Fibroblast of skin of abdomen (primary cell): ENCODE data around the gene MORC4. TPM values are rescaled to one million over a fixed set of nuclear protein-coding genes. Genes with fewer than 3 reads are reported as not detected.
"Not testable (repeated sequence)": the region's sequence is repeated elsewhere in the genome, so short reads cannot be mapped to it uniquely, and the experiment has no call there.

ENCODE experiments used
- DNase-seq: peaks from one replicate; pipeline ENCODE4 v3.0.0-alpha.2; 2013
- polyA plus RNA-seq, 2 experiments: library from polyadenylated mRNA; unstranded; fragments of 120-200 nt; gene quantifications; one replicate each; pipeline ENCODE4 v1.2.1, GENCODE V29; 2013; ENCODE audit not compliant: insufficient read length in 2 of 2

The MORC4 gene
- polyA plus RNA-seq (2013, experiment 1 of 2; ENCODE audit: insufficient read length), result 24.5 TPM
- 23.1 TPM for polyA plus RNA-seq (2013, experiment 2 of 2; ENCODE audit: insufficient read length)

- peak; percentile 73 for DNase-seq
Observed at GRCh38 chrX:107000013-107000515, at the start of gene MORC4. Gene MORC4 (minus strand): TSS chrX:107000212. CDS start chrX:106999969, 243 bp downstream.

DNA sequence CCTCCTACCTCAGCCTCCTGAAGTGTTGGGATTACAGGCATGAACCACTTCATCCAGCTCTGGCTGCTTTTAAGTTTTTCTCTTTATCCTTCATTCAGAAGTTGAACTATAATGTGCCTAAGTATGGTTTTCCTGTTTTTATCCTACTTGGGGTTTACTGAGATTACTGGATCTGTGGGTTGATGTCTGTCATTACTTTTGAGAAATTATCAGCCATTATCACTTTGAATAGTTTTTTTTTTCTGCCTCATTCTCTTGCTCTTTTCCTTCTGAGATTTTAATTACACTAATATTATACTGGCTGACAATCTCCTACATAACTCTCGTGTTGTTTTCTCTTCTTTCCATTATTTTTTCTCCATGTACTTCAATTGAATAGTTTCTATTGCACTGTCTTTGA lies 47.6 kb upstream of the MORC4 start:
- DNase-seq, result no peak

GRCh38 chrX:107029752-107030151 lies 29.7 kb upstream of the MORC4 start:
- DNase-seq, result no peak

DNA sequence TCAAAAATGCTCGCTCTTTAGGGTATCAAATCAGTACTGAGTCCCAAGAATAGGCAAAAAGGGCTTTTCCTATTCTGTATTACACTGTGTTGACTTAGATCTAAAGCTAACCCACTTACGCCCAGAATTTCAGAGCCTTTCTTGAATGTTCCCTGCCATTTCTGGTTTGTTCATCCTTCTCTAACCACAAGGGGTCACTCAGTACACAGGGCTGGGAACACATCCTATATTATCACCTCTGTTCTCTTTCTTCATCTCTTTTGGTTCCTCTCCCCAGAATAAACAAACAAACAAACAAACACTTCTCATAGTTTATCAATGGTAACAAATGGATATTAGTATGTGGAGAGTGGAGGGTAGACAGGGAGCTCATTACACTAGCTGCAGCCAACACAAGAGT lies 25.5 kb upstream of the MORC4 start:
- peak; percentile 19 for DNase-seq

DNA sequence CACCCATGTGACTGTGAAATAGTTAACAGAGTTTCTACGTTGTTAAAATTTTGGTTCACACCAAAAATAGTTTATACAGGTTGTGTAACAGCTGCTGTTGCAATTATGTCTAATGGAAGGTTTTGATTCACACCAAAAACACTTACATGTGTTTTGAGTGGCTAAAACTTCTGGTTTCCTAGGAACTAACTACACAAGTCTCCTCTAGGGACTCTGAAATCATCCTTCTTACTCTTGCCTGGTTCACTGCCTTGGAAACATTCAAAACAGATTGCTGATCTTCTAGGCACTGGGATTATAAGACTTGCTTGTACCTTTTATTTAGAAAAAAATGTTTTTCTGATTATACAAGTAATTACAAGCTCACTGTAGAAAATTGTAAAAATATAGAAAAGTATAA lies 14.9 kb upstream of the MORC4 start:
- no peak for DNase-seq

GRCh38 chrX:107008034-107008433 lies 8.0 kb upstream of the MORC4 start:
- DNase-seq, result no peak

DNA sequence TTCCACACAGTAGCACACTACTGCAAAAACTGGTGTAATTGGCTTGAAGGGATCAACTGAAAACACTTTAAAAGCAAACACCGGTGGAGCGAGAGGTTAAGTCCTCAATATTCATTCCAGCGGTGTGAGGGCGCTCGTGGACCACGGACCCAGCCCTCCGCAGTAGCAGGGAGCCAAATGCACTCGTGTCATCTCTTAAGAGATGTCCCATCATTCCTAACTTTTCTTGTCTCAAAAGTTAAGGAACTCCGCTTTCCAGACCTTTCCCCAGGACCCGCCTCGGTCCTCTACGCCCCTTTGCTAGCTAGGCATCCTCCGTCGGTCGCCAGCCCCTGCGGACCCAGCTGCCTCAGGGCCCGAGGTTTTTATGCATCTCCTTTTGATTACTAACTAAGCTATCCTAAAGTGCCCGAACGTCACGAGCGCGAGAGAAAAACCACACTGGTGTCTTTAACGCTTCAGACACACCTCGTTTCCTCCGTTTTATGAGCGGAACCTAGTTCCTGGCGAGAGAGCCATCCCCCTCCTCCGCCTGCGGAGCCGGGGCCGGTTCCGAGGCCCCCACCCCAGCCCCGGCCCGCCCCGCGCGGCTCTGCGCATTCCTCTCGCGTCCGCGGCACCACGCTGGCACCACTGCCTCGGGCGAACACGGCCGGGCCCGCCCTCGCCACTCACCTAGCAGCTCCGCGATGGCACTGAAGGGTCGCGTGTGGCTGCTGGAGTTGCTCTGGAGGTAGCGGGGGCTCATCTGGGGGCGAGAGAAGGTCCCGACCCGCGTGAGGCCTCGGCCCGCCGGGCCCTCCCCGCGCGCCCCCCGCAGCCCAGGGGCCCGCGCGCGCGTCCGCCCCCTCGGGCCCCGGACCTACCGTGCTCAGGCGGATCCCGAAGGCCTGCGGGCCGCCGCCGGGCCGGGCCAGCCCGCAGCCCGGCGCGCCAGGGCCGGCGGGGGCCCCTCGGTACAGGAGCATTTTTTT lies 723 bp downstream of the MORC4 start:
- DNase-seq, result peak; percentile 39

DNA sequence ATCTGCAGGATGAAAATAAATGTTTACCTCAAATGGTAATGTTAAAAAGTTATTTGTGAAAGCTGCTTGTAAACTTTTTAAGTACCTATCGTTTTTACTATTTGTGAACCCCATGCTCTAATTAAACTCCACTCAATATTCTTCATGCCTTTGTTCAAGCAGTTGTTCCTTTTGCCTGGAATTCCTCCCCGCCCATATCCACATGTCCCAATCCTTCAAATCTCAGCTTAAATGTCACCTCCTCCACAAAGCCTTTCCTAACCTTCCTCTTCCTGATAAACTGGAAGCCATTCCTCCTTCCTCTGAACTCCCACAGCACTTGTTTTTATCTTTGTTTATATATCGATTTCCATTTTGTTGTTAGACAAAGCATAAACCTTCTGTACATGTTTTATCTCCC lies 2.4 kb downstream of the MORC4 start:
- no peak for DNase-seq

DNA sequence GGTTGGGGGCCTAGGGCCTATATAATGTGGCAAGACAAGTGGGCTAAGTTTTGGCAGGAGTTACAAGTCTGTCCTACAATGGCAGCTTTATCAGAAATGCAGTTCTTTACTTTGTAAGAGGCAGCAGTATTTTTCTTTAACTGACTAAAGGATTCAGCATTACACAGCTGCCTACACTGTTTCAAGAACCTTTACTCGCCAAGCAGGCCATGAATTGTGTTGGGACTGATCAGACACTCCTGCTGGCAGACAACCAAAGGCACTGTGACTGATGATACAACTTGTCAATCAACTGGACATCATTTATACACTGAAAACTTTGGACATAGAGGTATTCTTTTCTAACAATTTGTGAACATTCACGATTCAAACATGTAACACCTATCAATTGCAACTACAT lies 4.3 kb downstream of the MORC4 start:
- no peak for DNase-seq

DNA sequence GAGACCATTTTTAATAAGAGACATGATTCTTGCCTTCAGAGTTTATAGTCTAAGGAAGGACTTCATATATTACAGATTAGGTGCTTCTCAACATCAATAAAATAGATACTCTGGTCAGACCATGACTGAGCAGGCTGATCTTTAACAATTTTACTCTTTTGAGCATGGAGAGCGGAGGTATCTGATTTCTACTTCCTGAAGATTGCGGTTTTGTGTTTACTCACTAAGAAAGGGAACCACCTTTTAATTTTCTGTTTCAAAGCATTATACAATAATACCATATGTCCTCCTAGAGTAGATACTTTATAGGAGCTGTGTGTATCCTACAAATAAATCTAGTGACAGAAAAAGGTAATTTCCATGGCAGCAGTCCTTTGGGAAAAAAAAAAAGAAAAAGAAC lies 12.5 kb downstream of the MORC4 start:
- DNase-seq, result no peak

DNA sequence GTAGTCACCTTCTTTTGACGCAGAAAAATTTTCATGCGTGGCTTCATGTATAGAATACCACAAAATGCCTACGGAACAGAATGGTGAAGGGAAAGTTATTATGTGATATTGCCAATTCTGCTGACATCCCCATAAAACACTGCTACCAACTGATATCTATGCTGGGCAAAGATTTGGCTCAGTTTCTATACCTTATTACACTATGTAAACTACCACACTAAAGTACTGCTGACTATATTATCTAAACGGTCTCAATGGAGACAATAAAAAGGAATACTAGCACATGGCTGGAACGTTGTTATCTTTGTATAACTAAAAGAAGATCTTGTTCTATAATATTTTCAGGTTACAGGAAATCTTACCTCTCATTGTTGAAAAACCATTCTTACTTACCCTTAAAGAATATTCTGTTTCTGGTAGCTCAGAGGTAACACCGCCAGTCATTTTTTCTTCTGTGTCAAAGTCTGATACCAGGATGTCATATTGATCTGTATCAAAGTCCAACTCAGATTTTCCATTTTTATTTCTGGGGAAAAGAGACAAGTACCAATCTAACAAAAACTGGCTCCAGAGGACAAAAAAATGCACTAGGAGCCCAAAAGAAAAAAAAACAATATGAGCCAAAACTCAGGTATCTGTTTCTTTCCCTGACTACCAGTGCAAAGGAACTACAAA lies 18.9 kb downstream of the MORC4 start:
- no peak for DNase-seq

DNA sequence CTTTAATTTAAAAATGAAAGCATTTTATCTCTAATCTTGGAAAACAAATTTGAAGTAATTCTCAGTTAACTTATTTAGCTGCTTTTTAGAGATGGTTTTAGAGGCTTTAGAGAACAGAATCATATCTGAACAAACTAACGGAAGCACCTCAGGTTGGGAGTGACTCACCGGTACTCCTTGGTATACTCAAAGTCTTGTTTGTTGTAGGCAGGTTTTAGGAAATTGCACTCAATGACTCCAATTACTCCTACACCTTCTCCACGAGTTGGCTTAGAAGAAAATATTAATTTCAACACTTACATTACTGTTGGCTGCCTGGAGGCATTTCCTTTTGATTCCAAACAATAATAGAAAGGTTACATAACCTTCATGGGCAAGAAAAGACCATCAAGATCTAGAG lies 23.6 kb downstream of the MORC4 start:
- no peak for DNase-seq

GRCh38 chrX:106973433-106974149 lies 26.4 kb downstream of the MORC4 start:
- DNase-seq, result peak; percentile 17

- no peak for DNase-seq
Observed at GRCh38 chrX:106972896-106973295, 27.1 kb downstream of the MORC4 start.

DNA sequence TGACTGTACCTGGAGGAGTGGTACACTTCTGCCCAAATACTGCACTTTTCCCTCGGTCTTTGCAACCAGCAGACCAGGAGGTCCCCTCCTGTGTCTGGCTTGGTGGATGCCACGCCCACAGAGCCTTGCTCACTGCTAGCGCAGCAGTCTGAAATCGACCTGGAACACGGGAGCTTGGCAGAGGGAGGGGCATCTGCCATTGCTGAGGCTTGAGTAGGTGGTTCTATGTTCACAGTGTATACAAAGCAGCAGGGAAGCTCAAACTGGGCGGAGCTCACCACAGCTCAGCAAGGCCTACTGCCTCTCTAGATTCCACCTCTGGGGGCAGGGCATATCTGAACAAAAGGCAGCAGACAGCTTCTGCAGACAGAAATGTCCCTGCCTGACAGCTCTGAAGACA lies 33.5 kb downstream of the MORC4 start:
- not testable (repeated sequence) for DNase-seq

- DNase-seq, result no peak
Observed at GRCh38 chrX:106964290-106964689, 35.7 kb downstream of the MORC4 start.

GRCh38 chrX:106963111-106963510 lies 36.9 kb downstream of the MORC4 start:
- peak; percentile 10 for DNase-seq

GRCh38 chrX:106959901-106960300 lies 40.1 kb downstream of the MORC4 start:
- peak; percentile 10 for DNase-seq

GRCh38 chrX:106957856-106958255 lies 42.2 kb downstream of the MORC4 start:
- DNase-seq, result peak; percentile 36

GRCh38 chrX:106955004-106955772 lies 44.8 kb downstream of the MORC4 start:
- peak; percentile 39 for DNase-seq

- DNase-seq, result no peak
Observed at GRCh38 chrX:106954041-106954440, 46.0 kb downstream of the MORC4 start.

GRCh38 chrX:106952988-106953387 lies 47.0 kb downstream of the MORC4 start:
- DNase-seq, result no peak
